HG03432 (cell line): Measurements from ENCODE around the gene VANGL1.

Experiments used
- ATAC-seq: cut with Tn5 transposase; IDR thresholded peaks from one replicate; pipeline ENCODE4 v1.9.1; 2021; ENCODE audit warnings: mild to moderate bottlenecking, moderate library complexity; ENCODE audit not compliant: unreplicated experiment

The VANGL1 gene

GRCh38 chr1:115643666-115644065 is 1.9 kb downstream of the VANGL1 start:
- no peak for ATAC-seq

- ATAC-seq, result no peak
Observed at GRCh38 chr1:115644109-115644508, 2.3 kb downstream of the VANGL1 start.

- no peak for ATAC-seq
Observed at GRCh38 chr1:115647047-115647446, 5.3 kb downstream of the VANGL1 start.

- peak; percentile 18 for ATAC-seq
Observed at GRCh38 chr1:115647507-115647906, 5.7 kb downstream of the VANGL1 start.

GRCh38 chr1:115647919-115648650 is 6.3 kb downstream of the VANGL1 start:
- no peak for ATAC-seq

GRCh38 chr1:115648717-115649691 is 7.2 kb downstream of the VANGL1 start:
- ATAC-seq, result peak; percentile 88

- no peak for ATAC-seq
Observed at GRCh38 chr1:115649964-115650363, 8.2 kb downstream of the VANGL1 start.

GRCh38 chr1:115650961-115651360 is 9.2 kb downstream of the VANGL1 start:
- no peak for ATAC-seq

GRCh38 chr1:115651391-115651790 is 9.6 kb downstream of the VANGL1 start:
- no peak for ATAC-seq

- no peak for ATAC-seq
Observed at GRCh38 chr1:115652236-115652788, 10.5 kb downstream of the VANGL1 start.

- no peak for ATAC-seq
Observed at GRCh38 chr1:115654125-115654524, 12.4 kb downstream of the VANGL1 start.

GRCh38 chr1:115654663-115655305 is 13.0 kb downstream of the VANGL1 start:
- no peak for ATAC-seq

GRCh38 chr1:115655306-115655663 is 13.5 kb downstream of the VANGL1 start:
- no peak for ATAC-seq

GRCh38 chr1:115655916-115656315 is 14.1 kb downstream of the VANGL1 start:
- no peak for ATAC-seq

- ATAC-seq, result no peak
Observed at GRCh38 chr1:115656461-115657077, 14.8 kb downstream of the VANGL1 start.

- no peak for ATAC-seq
Observed at GRCh38 chr1:115658646-115659045, 16.9 kb downstream of the VANGL1 start.

GRCh38 chr1:115660151-115660550 is 18.4 kb downstream of the VANGL1 start:
- no peak for ATAC-seq

- ATAC-seq, result no peak
Observed at GRCh38 chr1:115661157-115661556, 19.4 kb downstream of the VANGL1 start.

GRCh38 chr1:115665319-115666096 is 23.7 kb downstream of the VANGL1 start:
- ATAC-seq, result no peak

GRCh38 chr1:115666206-115666605 is 24.4 kb downstream of the VANGL1 start:
- no peak for ATAC-seq
